Nucleus accumbens (tissue), 56 donors: ENCODE measurements around the gene LOC128125822.

Experiments
- DNase-seq, 56 donors: peaks; one replicate each; lab custom pipeline; 2025; lab: John Stamatoyannopoulos, UW

LOC128125822 gene

GRCh38 chr6:63554782-63555181 is 17.5 kb upstream of the LOC128125822 start:
- no peak for DNase-seq

DNA sequence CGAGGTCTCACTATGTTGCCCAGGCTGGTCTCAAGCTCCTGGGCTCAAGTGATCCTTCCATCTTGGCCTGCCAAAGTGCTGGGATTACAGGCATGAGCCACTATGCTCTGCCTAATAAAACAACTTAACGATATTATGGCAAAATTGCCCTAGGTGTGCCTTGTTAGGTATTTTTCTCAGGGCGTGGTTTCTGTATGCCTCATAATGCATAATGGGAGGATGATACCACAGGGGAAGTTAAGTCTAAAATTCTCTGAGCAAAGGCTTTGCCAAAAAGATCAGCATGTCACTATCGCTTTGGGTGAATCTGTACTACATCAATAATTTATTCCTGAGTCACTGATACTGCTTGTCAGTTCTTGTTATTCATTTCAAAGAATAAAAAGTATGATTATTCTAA is 15.9 kb upstream of the LOC128125822 start:
- no peak for DNase-seq

DNA sequence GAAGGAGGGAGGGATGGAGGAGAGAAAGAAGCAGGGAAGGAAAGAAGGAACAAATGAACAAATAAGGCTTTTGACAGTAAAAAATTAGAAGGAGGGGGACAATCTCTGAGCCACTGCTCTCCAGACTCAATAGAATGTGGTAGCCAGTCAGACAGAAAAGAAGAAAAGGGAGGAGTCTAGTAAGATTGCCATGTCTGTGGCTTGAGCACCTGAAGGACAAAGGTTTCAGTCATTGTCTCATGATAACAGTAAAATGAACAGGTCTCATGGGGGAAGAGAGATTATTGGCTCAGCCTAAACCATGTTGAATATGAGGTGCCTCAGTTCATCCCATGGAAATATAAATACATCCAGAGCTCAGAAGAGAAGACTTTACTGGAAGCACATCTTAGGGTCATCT is 14.0 kb upstream of the LOC128125822 start:
- DNase-seq = no peak

- DNase-seq = no peak
Measured at GRCh38 chr6:63560801-63561287, 11.4 kb upstream of the LOC128125822 start.

- no peak for DNase-seq
Measured at GRCh38 chr6:63561288-63561687, 11.0 kb upstream of the LOC128125822 start.

DNA sequence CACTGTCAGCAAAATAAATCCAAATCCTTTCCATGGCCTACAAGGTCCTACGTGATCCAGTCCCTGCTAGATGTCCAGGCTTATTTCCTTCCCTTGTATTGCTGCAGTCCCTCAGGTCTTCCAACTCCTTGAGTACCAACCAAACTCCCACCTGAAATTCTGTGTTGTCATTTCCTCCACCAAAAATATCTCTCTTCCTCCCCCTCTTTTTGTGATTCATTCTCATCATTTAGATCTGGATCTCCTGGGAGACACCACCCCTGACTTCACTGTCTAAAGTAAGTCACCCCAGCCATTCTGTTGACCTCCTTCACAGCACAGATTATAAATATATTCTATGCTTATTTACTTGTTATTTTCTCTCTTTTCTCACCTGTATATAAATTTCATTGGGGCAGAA is 9.0 kb upstream of the LOC128125822 start:
- peak in 1 of 56 donors; percentile 8 for DNase-seq

DNA sequence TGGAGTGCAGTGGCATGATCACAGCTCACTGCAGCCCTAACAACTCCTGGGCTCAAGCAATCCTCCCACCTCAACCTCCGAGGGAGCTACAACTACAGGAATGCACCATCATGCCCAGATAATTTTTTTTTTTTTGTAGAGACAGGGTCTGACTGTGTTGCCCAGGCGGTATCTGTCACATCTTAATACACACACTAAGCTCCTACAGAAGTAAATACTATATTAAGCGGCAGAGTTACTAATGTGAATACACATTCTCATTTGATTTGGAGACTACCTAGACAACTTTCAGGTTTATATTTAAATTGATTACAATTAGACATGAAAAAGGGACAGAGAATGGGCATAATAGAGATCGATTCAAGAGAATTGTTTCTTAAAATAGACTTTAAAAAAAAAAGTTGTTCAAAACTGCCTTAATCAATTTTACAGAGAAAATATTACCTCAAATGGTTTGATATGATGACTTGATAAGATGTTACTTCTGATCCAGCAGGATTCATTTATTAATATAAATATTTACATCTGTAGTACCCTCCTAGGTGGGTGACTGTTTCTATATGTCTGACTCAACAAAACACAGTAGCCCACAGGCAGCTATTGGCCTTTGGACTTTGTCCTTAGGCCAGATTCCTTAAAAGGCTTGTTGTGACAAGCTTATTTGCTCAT is 7.1 kb upstream of the LOC128125822 start:
- DNase-seq = no peak

- DNase-seq = no peak
Measured at GRCh38 chr6:63565727-63566596, 6.3 kb upstream of the LOC128125822 start.

- DNase-seq = no peak
Measured at GRCh38 chr6:63567966-63568365, 4.3 kb upstream of the LOC128125822 start.

DNA sequence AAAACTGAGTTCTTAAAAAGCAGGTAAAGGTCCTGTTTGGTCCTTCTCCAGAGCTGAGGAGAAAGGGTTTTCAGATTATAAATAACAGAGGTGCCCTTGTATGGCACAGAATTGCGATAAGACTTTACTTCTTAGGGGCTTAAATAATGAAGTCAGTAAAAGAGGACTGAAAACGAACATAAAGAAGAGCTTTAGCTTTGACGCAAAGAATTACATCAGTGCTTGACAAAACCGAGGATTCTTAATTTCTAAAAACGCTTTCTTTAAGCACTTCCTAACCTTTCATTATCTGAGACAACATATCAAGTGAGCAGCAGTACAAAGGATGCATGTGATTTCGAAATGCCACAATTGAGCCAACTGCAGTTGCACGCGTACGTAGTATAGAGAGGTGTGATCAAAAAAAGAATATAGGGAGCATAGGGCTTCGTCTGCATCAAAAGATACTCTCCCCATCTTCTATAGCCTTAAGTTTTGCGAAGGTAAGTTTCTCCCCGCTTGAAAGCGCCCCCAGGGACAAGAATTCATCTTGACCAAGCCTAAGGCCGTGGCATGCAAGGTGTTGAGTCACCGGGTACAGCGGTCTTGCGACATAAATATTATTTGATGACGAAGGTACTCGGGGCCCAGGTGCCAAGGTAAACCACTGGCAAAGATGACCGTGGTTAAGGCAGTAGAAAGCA is 778 bp upstream of the LOC128125822 start:
- DNase-seq = peak in 15 of 56 donors; percentile 33 to 76 (median 54)

- peak in 3 of 56 donors; percentile 27 to 74 (median 72) for DNase-seq
Measured at GRCh38 chr6:63572747-63573075, 431 bp downstream of the LOC128125822 start.

DNA sequence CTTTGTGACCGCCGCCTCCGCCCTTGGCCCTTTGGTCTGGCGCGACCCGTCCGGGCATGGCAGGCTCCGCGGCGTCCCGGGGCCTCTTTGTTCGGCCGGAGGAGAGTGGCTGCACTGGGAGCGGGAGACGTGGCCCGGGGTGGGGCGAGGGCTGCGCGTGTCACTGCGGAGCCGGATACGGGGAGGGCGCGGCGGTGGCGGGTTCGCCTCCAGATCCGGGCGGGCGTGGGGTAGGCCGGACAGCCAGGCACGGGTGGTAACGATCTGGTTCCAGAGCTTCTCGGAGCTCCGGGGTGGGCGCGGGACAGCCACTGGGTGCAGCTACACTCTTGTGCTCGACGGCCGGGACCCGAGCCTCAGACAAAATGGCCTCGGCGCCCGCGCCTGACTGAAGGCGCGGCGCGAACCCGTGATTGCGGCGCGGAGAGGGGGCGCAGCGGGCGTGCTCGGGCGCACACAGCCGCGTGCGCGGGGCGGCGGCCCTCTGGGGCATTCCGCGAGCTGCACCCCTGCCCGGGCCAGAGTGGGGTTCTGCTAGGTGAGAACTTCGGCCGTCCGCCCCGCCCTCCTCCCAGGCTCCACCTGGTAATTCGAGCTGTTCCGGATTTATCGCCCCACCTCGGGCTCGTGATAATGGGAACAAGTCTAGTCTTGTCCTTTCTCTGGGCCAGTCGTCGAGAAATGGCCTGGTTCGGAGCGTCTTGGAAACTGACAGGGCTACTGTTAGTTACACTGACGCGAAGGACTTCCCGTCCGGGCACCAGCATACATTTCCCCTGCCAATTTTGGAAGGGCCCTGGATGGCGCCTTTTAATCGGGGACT is 1.0 kb downstream of the LOC128125822 start:
- peak in 54 of 56 donors; percentile 11 to 85 (median 62) for DNase-seq

DNA sequence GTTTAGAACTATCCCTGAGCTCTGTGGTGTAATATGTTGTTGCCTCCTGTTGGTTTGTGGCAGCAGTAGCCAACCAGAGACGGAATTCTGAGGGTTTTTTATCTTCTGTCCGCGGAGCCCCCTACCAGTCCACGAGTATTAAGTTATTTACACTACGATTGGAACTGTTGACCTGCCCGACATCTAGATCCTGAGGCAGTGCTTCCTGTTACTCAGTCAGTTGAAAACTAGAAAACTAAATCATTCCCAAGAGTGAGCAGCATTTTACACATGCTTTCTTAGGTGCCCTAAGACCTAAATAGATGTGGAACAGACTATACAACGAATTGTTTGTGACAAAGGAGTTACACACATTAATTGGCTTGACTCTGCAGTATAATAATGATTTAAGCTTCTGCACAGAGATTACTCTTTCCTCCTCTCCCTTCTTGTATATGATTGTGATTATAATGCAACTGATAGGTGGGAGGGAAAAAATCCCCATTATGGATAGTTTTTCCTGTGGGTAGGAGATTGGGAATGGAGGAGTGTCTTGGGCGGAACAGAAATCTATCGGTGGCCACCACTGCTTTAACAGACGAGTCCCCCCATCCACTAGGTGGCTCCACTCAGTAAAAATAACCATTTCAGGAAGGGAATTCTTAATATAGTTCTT is 1.7 kb downstream of the LOC128125822 start:
- peak in 3 of 56 donors; percentile 1 to 10 (median 3) for DNase-seq

GRCh38 chr6:63574554-63574900 is 2.2 kb downstream of the LOC128125822 start:
- no peak for DNase-seq

- DNase-seq = no peak
Measured at GRCh38 chr6:63576147-63576772, 4.0 kb downstream of the LOC128125822 start.

GRCh38 chr6:63576985-63577712 is 4.9 kb downstream of the LOC128125822 start:
- no peak for DNase-seq

- no peak for DNase-seq
Measured at GRCh38 chr6:63578757-63579156, 6.5 kb downstream of the LOC128125822 start.

- no peak for DNase-seq
Measured at GRCh38 chr6:63579937-63580703, 7.8 kb downstream of the LOC128125822 start.
